GM12873 (cell line): ENCODE measurements around the gene RNASEH2A.

ENCODE experiments used
- CTCF ChIP-seq: IDR thresholded peaks from 2 replicates; pipeline ENCODE4 v1.5.1; 2012; ENCODE audit warnings: low read depth, mild to moderate bottlenecking, moderate library complexity, low read length, control low read depth; ENCODE audit not compliant: insufficient read depth; ENCODE audit errors: missing control alignments

Gene RNASEH2A

DNA sequence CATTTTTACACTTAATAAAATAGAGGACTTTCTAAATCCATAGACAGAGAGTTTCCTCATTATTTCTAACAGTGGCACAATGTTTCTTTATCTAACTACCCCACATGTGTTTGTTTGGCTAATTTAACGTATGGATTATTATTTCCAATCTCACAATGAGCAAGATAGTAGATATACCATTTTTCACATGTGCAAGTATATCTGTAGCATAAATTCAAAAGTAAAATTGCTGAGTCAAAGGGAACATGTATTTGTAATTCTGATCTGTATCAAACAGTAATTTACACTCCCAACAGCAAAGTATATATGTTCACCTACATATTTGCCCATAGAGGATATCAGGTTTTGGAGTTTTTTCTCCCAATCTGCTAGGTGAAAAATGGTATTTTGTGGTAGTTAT is 50.3 kb downstream of the RNASEH2A start:
- TF ChIP-seq CTCF: no peak

DNA sequence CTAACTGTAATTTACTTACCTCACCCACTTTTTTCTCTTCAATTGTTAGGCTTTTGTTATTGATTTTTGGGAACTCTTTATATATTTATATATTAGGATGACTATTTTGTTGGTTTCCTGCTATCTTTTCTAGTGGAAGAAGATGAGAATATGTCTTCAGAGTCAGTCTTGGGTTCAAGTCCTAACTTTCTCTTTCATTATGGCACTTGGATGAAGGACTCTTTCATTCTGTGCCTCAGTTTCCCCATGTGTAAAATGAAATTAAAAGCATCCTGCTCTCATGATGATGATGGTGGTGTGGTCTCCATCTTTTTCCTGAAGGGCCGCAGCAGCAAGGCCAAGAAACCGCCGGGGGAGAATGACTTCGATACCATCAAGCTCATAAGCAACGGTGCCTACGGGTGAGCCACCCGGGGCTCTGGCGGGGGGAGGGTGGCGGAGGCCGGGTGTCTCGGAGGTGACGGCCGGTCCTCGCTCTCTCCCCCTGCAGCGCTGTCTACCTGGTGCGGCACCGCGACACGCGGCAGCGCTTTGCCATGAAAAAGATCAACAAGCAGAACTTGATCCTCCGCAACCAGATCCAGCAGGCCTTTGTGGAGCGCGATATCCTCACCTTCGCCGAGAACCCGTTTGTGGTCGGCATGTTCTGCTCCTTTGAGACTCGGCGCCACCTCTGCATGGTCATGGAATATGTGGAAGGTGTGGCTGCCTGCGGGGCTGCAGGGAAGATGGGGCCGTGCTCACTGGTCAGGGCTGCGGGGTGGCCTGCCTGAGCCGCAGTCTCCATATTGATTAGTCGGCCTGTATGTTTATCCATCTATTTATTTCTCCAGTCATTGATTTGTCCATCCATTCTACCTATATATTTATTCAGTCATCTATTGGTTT is 51.9 kb downstream of the RNASEH2A start:
- no peak for TF ChIP-seq CTCF

- no peak for TF ChIP-seq CTCF
Measured at GRCh38 chr19:12859546-12859945, 53.2 kb downstream of the RNASEH2A start.
